Spleen (tissue), 11 donors: ENCODE data around the gene ZNF543. TPM values are rescaled to one million over a fixed set of nuclear protein-coding genes. Genes with fewer than 3 reads are reported as not detected.

Source experiments
- DNase-seq: peaks from one replicate; pipeline ENCODE4 v3.0.0-alpha.2; 2020
- H3K27ac ChIP-seq, 8 donors: fragments of 200-600 bp; sonication (generic) in 7 of 8; 1 replicate in 4 of 8; 2 replicates in 4 of 8; pipeline versions ENCODE4 v1.5.0 to v1.8.0; 2016 to 2021; ENCODE audit warnings: inconsistent platforms in 4 of 8, mild to moderate bottlenecking in 4 of 8, moderate library complexity in 1 of 8
- H3K27me3 ChIP-seq, 7 donors: fragments of 200-600 bp; sonication (generic) in 6 of 7; replicated peaks in 1 of 7; 1 replicate in 4 of 7; 2 replicates in 3 of 7; pipeline versions ENCODE4 v1.5.0 to v1.8.0; 2016 to 2021; ENCODE audit warnings: inconsistent platforms in 3 of 7, mild to moderate bottlenecking in 1 of 7
- H3K36me3 ChIP-seq, 6 donors: fragments of 200-600 bp; sonication (generic) in 5 of 6; 1 replicate in 4 of 6; 2 replicates in 2 of 6; pipeline versions ENCODE4 v1.5.0 to v1.8.0; 2016 to 2021; ENCODE audit warnings: inconsistent platforms in 2 of 6
- H3K4me1 ChIP-seq, 6 donors: fragments of 200-600 bp; sonication (generic) in 5 of 6; 1 replicate in 3 of 6; 2 replicates in 3 of 6; pipeline versions ENCODE4 v1.5.0 to v1.8.0; 2016 to 2021; ENCODE audit warnings: inconsistent platforms in 3 of 6
- H3K4me3 ChIP-seq, 8 donors: fragments of 200-600 bp; sonication (generic) in 7 of 8; 1 replicate in 4 of 8; 2 replicates in 4 of 8; pipeline versions ENCODE4 v1.5.0 to v1.8.0; 2016 to 2021; ENCODE audit warnings: inconsistent platforms in 4 of 8, mild to moderate bottlenecking in 4 of 8, moderate library complexity in 2 of 8
- H3K9me3 ChIP-seq, 8 donors: fragments of 200-600 bp; sonication (generic) in 7 of 8; 1 replicate in 4 of 8; 2 replicates in 4 of 8; pipeline versions ENCODE4 v1.5.0 to v1.8.0; 2016 to 2021; ENCODE audit warnings: inconsistent platforms in 4 of 8
- CTCF ChIP-seq, 11 experiments: fragments of 200-600 bp in 7 of 11; fragments of 450-650 bp in 4 of 11; sonication (generic) in 4 of 11; IDR thresholded peaks in 8 of 11; conservative IDR thresholded peaks in 3 of 11; 1 replicate in 7 of 11; 2 replicates in 4 of 11; pipeline versions ENCODE4 v1.4.0 to v1.8.0; 2016 to 2021; ENCODE audit warnings: antibody characterized with exemption in 11 of 11, inconsistent platforms in 4 of 11, mild to moderate bottlenecking in 1 of 11
- POLR2A ChIP-seq, 3 donors: fragments of 450-650 bp; IDR thresholded peaks; one replicate each; pipeline ENCODE4 v1.5.1; 2017; ENCODE audit warnings: antibody characterized with exemption in 3 of 3, mild to moderate bottlenecking in 1 of 3
- POLR2AphosphoS5 ChIP-seq, 3 donors: sonication (generic); formaldehyde crosslinking; IDR thresholded peaks; one replicate each; pipeline ENCODE4 v1.5.1; 2017; ENCODE audit warnings: antibody characterized with exemption in 3 of 3
- WGBS, 5 donors: extraction: QIAGEN DNeasy Blood & Tissue Kit in 3 of 5; methylation state at CpG; one replicate each; pipeline versions ENCODE4 v1.1.5 to v1.1.7; 2013 to 2018; 5-methylcytosine and 5-hydroxymethylcytosine counted together
- intact Hi-C: fragments of 100-400 bp; cut with DNase I; formaldehyde crosslinking; loops from one replicate; pipeline ENCODE4 v1.15.0; 2023; ENCODE audit warnings: low total_unique reads
- polyA plus RNA-seq, 3 donors: library from polyadenylated mRNA; stranded (reverse); fragments of 200-250 nt; gene quantifications; one replicate each; pipeline ENCODE4 v1.2.1, GENCODE V29; 2013
- total RNA-seq, 7 donors: library from RNA; depleted of rRNA in 3 of 7; stranded (reverse); fragments of >200 nt in 3 of 7; fragmentation: NEBNext Ultra II Directional in 4 of 7; extraction: Animal tissue kit (Norgen Biotek cat#: 25700) in 4 of 7; gene quantifications; one replicate each; pipeline versions ENCODE4 v1.1.0 to v1.2.1, GENCODE V29; 2016 to 2021
- donor health status: healthy with polysubstance abuse.
- donor health status: DM: no; HTN: no; CAD: no; lungs with moderate emphysema.
- donor health status: DM: no; HTN: no; CAD: no.
- donor health status: Bipolar disorder and iron deficiency.
- donor health status: healthy.
- donor health status: DM: no; HTN: no; CAD: no.
- donor health status: DM: yes; HTN: yes; CAD: no.

Gene ZNF543
- total and polyA plus RNA-seq, 10 donors: 1.6 to 16.9 (median 12.1) TPM

DNA sequence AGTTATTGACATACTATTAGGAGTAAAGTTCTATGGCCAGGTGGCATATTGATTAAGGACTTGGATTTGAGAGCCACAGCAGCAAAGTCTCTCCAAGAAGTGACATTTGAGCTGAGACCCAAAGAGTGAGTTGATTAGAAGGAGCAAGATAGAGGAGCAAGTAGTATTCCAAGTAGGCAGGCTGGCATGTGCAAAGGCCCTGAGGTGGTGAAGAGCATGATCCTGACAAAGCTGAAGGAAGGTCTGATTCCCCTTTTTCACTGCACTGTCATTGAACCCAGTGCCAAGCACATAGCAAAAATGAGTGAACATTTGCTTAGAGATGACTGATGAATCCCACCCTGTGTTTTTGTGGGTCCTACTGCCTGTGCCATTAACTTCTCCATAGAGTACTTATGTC, 4.7 kb downstream of the ZNF543 start:
- no peak for DNase-seq
- Histone ChIP-seq H3K4me3 (no peak overlapping the region), H3K9me3 (peaks cover 2 to 73% (median 51%) of the 10 kb centered on the region in 8 donors), H3K36me3 (peaks cover 9 to 73% (median 62%) of the 10 kb centered on the region in 6 donors), H3K27me3 (no peaks in the 10 kb centered on the region), H3K27ac (no peak overlapping the region), H3K4me1 (peaks cover 17 to 26% (median 20%) of the 10 kb centered on the region in 6 donors)
- intact Hi-C loops: no loop called here
- TF ChIP-seq CTCF (IDR thresholded peaks at IDR 0.05 in 8 of 11, conservative IDR thresholded peaks at IDR 0.05 in 3 of 11): no peak
- TF ChIP-seq POLR2A (IDR thresholded peaks at IDR 0.05): no peak
- no peak for TF ChIP-seq POLR2AphosphoS5 (IDR thresholded peaks at IDR 0.05)

DNA sequence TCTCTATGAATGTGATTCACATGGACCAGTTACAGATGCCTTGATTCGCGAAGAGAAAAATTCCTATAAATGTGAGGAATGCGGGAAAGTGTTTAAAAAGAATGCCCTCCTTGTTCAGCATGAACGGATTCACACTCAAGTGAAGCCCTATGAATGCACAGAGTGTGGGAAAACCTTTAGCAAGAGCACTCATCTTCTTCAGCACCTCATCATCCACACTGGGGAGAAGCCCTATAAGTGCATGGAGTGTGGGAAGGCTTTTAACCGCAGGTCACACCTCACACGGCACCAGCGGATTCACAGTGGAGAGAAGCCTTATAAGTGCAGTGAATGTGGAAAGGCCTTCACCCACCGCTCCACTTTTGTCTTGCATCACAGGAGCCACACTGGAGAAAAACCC, 7.7 kb downstream of the ZNF543 start:
- Histone ChIP-seq H3K4me3 (peak overlapping the region in 1 of 8 donors; percentile 3), H3K9me3 (peaks cover 2 to 97% (median 74%) of the 10 kb centered on the region in 8 donors), H3K4me1 (peaks cover 0 to 3% (median 0%) of the 10 kb centered on the region in 6 donors), H3K36me3 (peaks cover 9 to 91% (median 62%) of the 10 kb centered on the region in 6 donors), H3K27ac (no peak overlapping the region), H3K27me3 (no peaks in the 10 kb centered on the region)
- 85 to 98% (median 96%) methylated on average over 8 of the region's 8 CpGs for WGBS, 5 donors
- no peak for TF ChIP-seq POLR2A (IDR thresholded peaks at IDR 0.05)
- TF ChIP-seq CTCF (IDR thresholded peaks at IDR 0.05 in 8 of 11, conservative IDR thresholded peaks at IDR 0.05 in 3 of 11): no peak
- TF ChIP-seq POLR2AphosphoS5 (IDR thresholded peaks at IDR 0.05): no peak
- intact Hi-C loops: no loop called here
- no peak for DNase-seq

DNA sequence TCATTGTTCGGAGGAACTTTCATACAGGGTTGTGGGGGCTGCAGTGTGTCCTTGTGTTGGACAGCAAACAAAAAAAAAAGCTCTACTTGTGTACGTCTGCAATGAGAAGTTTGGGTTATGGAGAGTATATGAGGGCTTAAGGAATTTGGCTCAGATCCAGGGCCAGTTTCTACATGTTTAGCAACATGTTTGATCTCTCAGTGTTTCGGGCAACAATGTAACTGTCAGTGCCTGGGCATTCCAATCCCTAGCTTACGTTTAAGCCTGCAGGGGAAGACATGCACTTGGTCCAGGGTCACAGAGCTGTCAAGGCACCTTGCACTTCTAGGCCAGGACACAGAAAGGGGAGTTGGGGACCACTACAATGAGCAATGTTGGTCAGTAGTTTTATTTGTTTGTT, 13.9 kb downstream of the ZNF543 start:
- TF ChIP-seq CTCF (IDR thresholded peaks at IDR 0.05 in 8 of 11, conservative IDR thresholded peaks at IDR 0.05 in 3 of 11) (no peak), POLR2AphosphoS5 (IDR thresholded peaks at IDR 0.05) (no peak), POLR2A (IDR thresholded peaks at IDR 0.05) (no peak)
- H3K27me3 ChIP-seq: no peaks in the 10 kb centered on the region
- intact Hi-C loops: no loop called here
- H3K36me3 ChIP-seq: peaks cover 0 to 32% (median 5%) of the 10 kb centered on the region in 6 donors
- 81 to 94% (median 93%) methylated on average over 4 of the region's 4 CpGs for WGBS, 5 donors
- no peak overlapping the region for H3K4me3 ChIP-seq
- H3K4me1 ChIP-seq: no peaks in the 10 kb centered on the region
- H3K27ac ChIP-seq: no peak overlapping the region
- no peak for DNase-seq
- H3K9me3 ChIP-seq: peaks cover 0 to 70% (median 35%) of the 10 kb centered on the region in 8 donors

DNA sequence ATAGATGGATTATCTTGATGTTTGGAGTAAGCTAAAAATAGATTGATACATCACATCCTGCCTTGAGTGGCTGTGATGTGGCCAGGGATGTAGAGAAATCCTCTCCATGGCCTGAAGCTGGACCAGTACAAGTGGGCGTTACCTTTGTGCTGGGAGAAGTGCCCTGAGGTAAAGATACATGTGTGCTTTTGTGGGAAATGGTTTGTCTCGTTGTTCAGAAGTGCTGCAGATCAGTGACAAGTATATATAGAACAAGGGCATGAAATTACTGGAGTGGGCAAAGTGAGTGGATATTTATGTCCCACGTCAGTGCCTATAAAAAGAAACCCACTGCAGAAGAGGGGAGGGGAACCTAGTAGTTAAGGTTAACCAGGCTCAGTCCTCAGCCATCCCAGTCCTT, 18.6 kb downstream of the ZNF543 start:
- Histone ChIP-seq H3K4me3 (no peak overlapping the region), H3K27ac (no peak overlapping the region), H3K36me3 (peaks cover 0 to 4% (median 0%) of the 10 kb centered on the region in 6 donors), H3K9me3 (peaks cover 0 to 24% (median 2%) of the 10 kb centered on the region in 8 donors), H3K4me1 (no peaks in the 10 kb centered on the region), H3K27me3 (no peaks in the 10 kb centered on the region)
- TF ChIP-seq CTCF (IDR thresholded peaks at IDR 0.05 in 8 of 11, conservative IDR thresholded peaks at IDR 0.05 in 3 of 11) (no peak), POLR2A (IDR thresholded peaks at IDR 0.05) (no peak), POLR2AphosphoS5 (IDR thresholded peaks at IDR 0.05) (no peak)
- intact Hi-C loops: no loop called here
- WGBS, 5 donors: 64 to 70% (median 67%) methylated on average over 3 of the region's 3 CpGs
- no peak for DNase-seq
